ENCODE data around the gene LIMS4.
"Not testable (repeated sequence)": the region's sequence is repeated elsewhere in the genome, so short reads cannot be mapped to it uniquely, and the experiment has no call there.

- TF ChIP-seq, protein P1, sequence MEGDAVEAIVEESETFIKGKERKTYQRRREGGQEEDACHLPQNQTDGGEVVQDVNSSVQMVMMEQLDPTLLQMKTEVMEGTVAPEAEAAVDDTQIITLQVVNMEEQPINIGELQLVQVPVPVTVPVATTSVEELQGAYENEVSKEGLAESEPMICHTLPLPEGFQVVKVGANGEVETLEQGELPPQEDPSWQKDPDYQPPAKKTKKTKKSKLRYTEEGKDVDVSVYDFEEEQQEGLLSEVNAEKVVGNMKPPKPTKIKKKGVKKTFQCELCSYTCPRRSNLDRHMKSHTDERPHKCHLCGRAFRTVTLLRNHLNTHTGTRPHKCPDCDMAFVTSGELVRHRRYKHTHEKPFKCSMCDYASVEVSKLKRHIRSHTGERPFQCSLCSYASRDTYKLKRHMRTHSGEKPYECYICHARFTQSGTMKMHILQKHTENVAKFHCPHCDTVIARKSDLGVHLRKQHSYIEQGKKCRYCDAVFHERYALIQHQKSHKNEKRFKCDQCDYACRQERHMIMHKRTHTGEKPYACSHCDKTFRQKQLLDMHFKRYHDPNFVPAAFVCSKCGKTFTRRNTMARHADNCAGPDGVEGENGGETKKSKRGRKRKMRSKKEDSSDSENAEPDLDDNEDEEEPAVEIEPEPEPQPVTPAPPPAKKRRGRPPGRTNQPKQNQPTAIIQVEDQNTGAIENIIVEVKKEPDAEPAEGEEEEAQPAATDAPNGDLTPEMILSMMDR (conservative IDR thresholded peaks at IDR 0.05 in 1 of 2, IDR thresholded peaks at IDR 0.05 in 1 of 2; ENCODE audit: low read depth in 1 of 2, low read length in 2 of 2): not testable (repeated sequence)
- TF ChIP-seq EZH2 (IDR thresholded peaks at IDR 0.05; ENCODE audit: low read length, missing control alignments): not testable (repeated sequence)
Observed at GRCh38 chr2:110425725-110426124, 46.9 kb downstream of the LIMS4 start.

Measured in fibroblast of lung (primary cell).